Stimulated activated CD8-positive, alpha-beta memory T cell treated with anti-CD3 and anti-CD28 coated beads, Interleukin-12 subunit alpha, Interleukin-12 subunit beta, amount 100 ng/mL, for 24 hours (primary cell): ENCODE results near the gene POLR1E.

ENCODE experiments used
- DNase-seq: peaks from one replicate; pipeline ENCODE4 v3.0.0-alpha.2; 2020; ENCODE audit errors: extremely low read depth

Gene POLR1E

GRCh38 chr9:37485389-37486255 lies at the start of gene POLR1E:
POLR1E (plus strand) TSS chr9:37485948; CDS start chr9:37486048, 100 bp downstream.
- DNase-seq: peak; percentile 89

GRCh38 chr9:37436540-37436939 lies 49.2 kb upstream of the POLR1E start:
- no peak for DNase-seq

GRCh38 chr9:37437010-37437409 lies 48.7 kb upstream of the POLR1E start:
- no peak for DNase-seq

- no peak for DNase-seq
These were observed 48.1 kb upstream of the POLR1E start for GRCh38 chr9:37437621-37438020.

- no peak for DNase-seq
These were observed 47.4 kb upstream of the POLR1E start for GRCh38 chr9:37438359-37438758.

- no peak for DNase-seq
These were observed 43.9 kb upstream of the POLR1E start for GRCh38 chr9:37441776-37442370.

- DNase-seq: no peak
These were observed 43.2 kb upstream of the POLR1E start for GRCh38 chr9:37442556-37442955.

- no peak for DNase-seq
These were observed 42.2 kb upstream of the POLR1E start for GRCh38 chr9:37443566-37443965.

GRCh38 chr9:37444890-37445289 lies 40.9 kb upstream of the POLR1E start:
- no peak for DNase-seq

- no peak for DNase-seq
These were observed 39.9 kb upstream of the POLR1E start for GRCh38 chr9:37445832-37446231.

- DNase-seq: no peak
These were observed 39.3 kb upstream of the POLR1E start for GRCh38 chr9:37446401-37446800.

GRCh38 chr9:37447111-37447510 lies 38.6 kb upstream of the POLR1E start:
- no peak for DNase-seq

GRCh38 chr9:37449862-37450632 lies 35.7 kb upstream of the POLR1E start:
- DNase-seq: no peak

GRCh38 chr9:37451628-37452027 lies 34.1 kb upstream of the POLR1E start:
- no peak for DNase-seq

GRCh38 chr9:37452611-37453010 lies 33.1 kb upstream of the POLR1E start:
- DNase-seq: no peak

- no peak for DNase-seq
These were observed 31.9 kb upstream of the POLR1E start for GRCh38 chr9:37453827-37454226.

GRCh38 chr9:37454238-37454637 lies 31.5 kb upstream of the POLR1E start:
- DNase-seq: no peak

GRCh38 chr9:37455884-37456647 lies 29.7 kb upstream of the POLR1E start:
- no peak for DNase-seq

GRCh38 chr9:37456817-37457216 lies 28.9 kb upstream of the POLR1E start:
- no peak for DNase-seq

GRCh38 chr9:37464006-37464405 lies 21.7 kb upstream of the POLR1E start:
- DNase-seq: no peak

GRCh38 chr9:37464426-37465248 lies 21.1 kb upstream of the POLR1E start:
- no peak for DNase-seq
